IMR-90 (cell line): ENCODE results near the gene SLC38A6. TPM values are rescaled to one million over a fixed set of nuclear protein-coding genes. Genes with fewer than 3 reads are reported as not detected.

Experiments used
- ATAC-seq: fragments of 200-7000 bp; cut with Tn5 transposase; 2 replicates; pipeline ENCODE4 v1.9.1; 2020; ENCODE audit warnings: low read depth, mild to moderate bottlenecking, moderate library complexity
- BruUV-seq: library from RNA; stranded (reverse); fragments of 400-500 nt; replicated peaks from 2 replicates; lab custom pipeline; 2021; lab: Mats Ljungman, UMichigan
- CTCF ChIA-PET: fragments of 300-600 bp; formaldehyde crosslinking; extraction: SDS; loops from one replicate; lab custom pipeline; 2021; ENCODE audit warnings: antibody characterized with exemption; lab: Yijun Ruan, JAX
- POLR2A ChIA-PET: fragments of 300-600 bp; sonication (Branson Sonifier 250); formaldehyde crosslinking; loops from one replicate; lab custom pipeline; 2022; ENCODE audit warnings: antibody characterized with exemption; ENCODE audit not compliant: unreplicated experiment; lab: Charles Lee
- DNase-seq: peaks from one replicate; pipeline ENCODE4 v3.0.0; 2013
- H2AFZ ChIP-seq: replicated peaks from 2 replicates; pipeline ENCODE3; 2013; ENCODE audit warnings: low read length, mild to moderate bottlenecking; ENCODE audit not compliant: poor library complexity
- H2AK5ac ChIP-seq: 2 replicates; pipeline ENCODE4 v1.6.1; 2013; ENCODE audit warnings: low read depth, low read length, inconsistent platforms
- H2AK9ac ChIP-seq: replicated peaks from 2 replicates; pipeline ENCODE3; 2013; ENCODE audit warnings: mild to moderate bottlenecking, low read depth, low read length, moderate library complexity; ENCODE audit not compliant: poor library complexity
- H2BK120ac ChIP-seq: 2 replicates; pipeline ENCODE4 v1.6.1; 2013; ENCODE audit warnings: low read depth, low read length, inconsistent platforms
- H2BK15ac ChIP-seq: 3 replicates; pipeline ENCODE4 v1.6.1; 2013; ENCODE audit warnings: low read depth, low read length, inconsistent platforms
- H2BK20ac ChIP-seq: 2 replicates; pipeline ENCODE4 v1.6.1; 2013; ENCODE audit warnings: low read depth, mild to moderate bottlenecking, inconsistent platforms, low read length, moderate library complexity
- H2BK5ac ChIP-seq: 2 replicates; pipeline ENCODE4 v1.6.1; 2013; ENCODE audit warnings: mild to moderate bottlenecking, low read depth, low read length, inconsistent platforms; ENCODE audit not compliant: poor library complexity, severe bottlenecking
- H3K14ac ChIP-seq: replicated peaks from 2 replicates; pipeline ENCODE4 v1.6.1; 2013; ENCODE audit warnings: low read depth, low read length, inconsistent platforms
- H3K18ac ChIP-seq: 2 replicates; pipeline ENCODE4 v1.6.1; 2013; ENCODE audit warnings: low read depth, low read length, control low read depth
- H3K23ac ChIP-seq: 2 replicates; pipeline ENCODE4 v1.6.1; 2013; ENCODE audit warnings: low read depth, low read length, inconsistent platforms
- H3K27ac ChIP-seq: 2 replicates; pipeline ENCODE4 v1.5.1; 2013; ENCODE audit warnings: mild to moderate bottlenecking, control low read depth, low read length; ENCODE audit not compliant: insufficient read depth
- H3K27me3 ChIP-seq: 2 replicates; pipeline ENCODE4 v1.6.1; 2013; ENCODE audit warnings: low read length; ENCODE audit not compliant: control insufficient read depth, insufficient read depth
- H3K36me3 ChIP-seq: 2 replicates; pipeline ENCODE4 v1.6.1; 2013; ENCODE audit warnings: low read length, mixed read lengths; ENCODE audit not compliant: control insufficient read depth, insufficient read depth
- H3K4ac ChIP-seq: 2 replicates; pipeline ENCODE4 v1.6.1; 2013; ENCODE audit warnings: low read depth, low read length, inconsistent platforms
- H3K4me1 ChIP-seq: 2 replicates; pipeline ENCODE4 v1.6.1; 2013; ENCODE audit warnings: low read length, mixed read lengths; ENCODE audit not compliant: control insufficient read depth, insufficient read depth
- H3K4me2 ChIP-seq: 2 replicates; pipeline ENCODE4 v1.6.1; 2013; ENCODE audit warnings: low read depth, mild to moderate bottlenecking, control low read depth, low read length, moderate library complexity
- H3K4me3 ChIP-seq: 2 replicates; pipeline ENCODE4 v1.5.1; 2013; ENCODE audit warnings: low read depth, mild to moderate bottlenecking, control low read depth, low read length, moderate library complexity; ENCODE audit not compliant: insufficient read depth
- H3K56ac ChIP-seq: 2 replicates; pipeline ENCODE4 v1.6.1; 2013; ENCODE audit warnings: low read length, inconsistent platforms; ENCODE audit not compliant: insufficient read depth; ENCODE audit errors: extremely low read depth
- H3K79me1 ChIP-seq, 2 experiments: 2 replicates each; pipeline ENCODE4 v1.6.1; 2013; ENCODE audit warnings: low read length in 2 of 2, inconsistent platforms in 1 of 2, low read depth in 1 of 2
- H3K9ac ChIP-seq: 2 replicates; pipeline ENCODE4 v1.6.1; 2013; ENCODE audit warnings: low read depth, low read length, control low read depth
- H3K9me1 ChIP-seq: 2 replicates; pipeline ENCODE4 v1.6.1; 2013; ENCODE audit warnings: low read length, inconsistent platforms; ENCODE audit not compliant: insufficient read depth
- H3K9me3 ChIP-seq: 2 replicates; pipeline ENCODE4 v1.6.1; 2013; ENCODE audit warnings: low read length; ENCODE audit not compliant: control insufficient read depth, insufficient read depth
- H4K20me1 ChIP-seq: 2 replicates; pipeline ENCODE4 v1.6.1; 2013; ENCODE audit warnings: low read length, inconsistent platforms; ENCODE audit not compliant: insufficient read depth
- H4K5ac ChIP-seq: 2 replicates; pipeline ENCODE4 v1.6.1; 2013; ENCODE audit warnings: mild to moderate bottlenecking, low read depth, low read length, control low read depth
- H4K8ac ChIP-seq, 2 experiments: 2 replicates each; pipeline ENCODE4 v1.6.1; 2013; ENCODE audit warnings: low read depth in 2 of 2, low read length in 2 of 2, control low read depth in 1 of 2, inconsistent platforms in 1 of 2
- H4K91ac ChIP-seq: 2 replicates; pipeline ENCODE4 v1.6.1; 2013; ENCODE audit warnings: low read depth, low read length, inconsistent platforms; ENCODE audit not compliant: insufficient read depth
- BHLHE40 ChIP-seq: fragments of 150-350 bp; IDR thresholded peaks from 2 replicates; pipeline ENCODE4 v1.6.1; 2016; ENCODE audit warnings: mild to moderate bottlenecking, low read depth, low read length
- CEBPB ChIP-seq: IDR thresholded peaks from 2 replicates; pipeline ENCODE4 v1.6.1; 2012; ENCODE audit warnings: low read depth, low read length, improper control_type of control experiment
- CHD1 ChIP-seq: IDR thresholded peaks from 2 replicates; pipeline ENCODE4 v1.6.1; 2012; ENCODE audit warnings: low read depth, low read length, improper control_type of control experiment
- MAFK ChIP-seq: IDR thresholded peaks from 2 replicates; pipeline ENCODE4 v1.6.1; 2012; ENCODE audit warnings: low read depth, low read length, improper control_type of control experiment
- MAZ ChIP-seq: IDR thresholded peaks from 2 replicates; pipeline ENCODE4 v1.6.1; 2012; ENCODE audit warnings: low read depth, mild to moderate bottlenecking, low read length, improper control_type of control experiment, moderate library complexity, borderline replicate concordance
- MXI1 ChIP-seq: IDR thresholded peaks from 2 replicates; pipeline ENCODE4 v1.6.1; 2012; ENCODE audit warnings: low read depth, mild to moderate bottlenecking, low read length, moderate library complexity, borderline replicate concordance
- NFE2L2 ChIP-seq: fragments of 150-350 bp; IDR thresholded peaks from 2 replicates; pipeline ENCODE4 v1.6.1; 2016; ENCODE audit warnings: low read depth, mild to moderate bottlenecking, low read length
- POLR2A ChIP-seq: IDR thresholded peaks from 2 replicates; pipeline ENCODE4 v1.6.1; 2012; ENCODE audit warnings: mild to moderate bottlenecking, low read depth, low read length
- RAD21 ChIP-seq: IDR thresholded peaks from 2 replicates; pipeline ENCODE4 v1.6.1; 2012; ENCODE audit warnings: low read length, improper control_type of control experiment
- RCOR1 ChIP-seq: IDR thresholded peaks from 2 replicates; pipeline ENCODE4 v1.6.1; 2012; ENCODE audit warnings: mild to moderate bottlenecking, low read length, improper control_type of control experiment; ENCODE audit not compliant: insufficient replicate concordance
- RFX5 ChIP-seq: IDR thresholded peaks from 2 replicates; pipeline ENCODE4 v1.8.0; 2012; ENCODE audit warnings: low read depth, mild to moderate bottlenecking, low read length, moderate library complexity
- SMC3 ChIP-seq: fragments of 150-350 bp; IDR thresholded peaks from 2 replicates; pipeline ENCODE4 v1.6.1; 2016; ENCODE audit warnings: low read depth, mild to moderate bottlenecking, antibody characterized with exemption, low read length, moderate library complexity
- WGBS, 2 experiments: methylation state at CpG; one replicate each; pipeline versions ENCODE4 v1.1.5 to v1.1.7; 2013; ENCODE audit warnings: missing lambda C conversion rate in 2 of 2; ENCODE audit not compliant: insufficient read length in 1 of 2; ENCODE audit errors: extremely low coverage in 2 of 2; 5-methylcytosine and 5-hydroxymethylcytosine counted together
- dilution Hi-C: fragments of 300-500 bp; cut with HindIII; formaldehyde crosslinking; loops from one replicate; pipeline ENCODE4 v1.14.3; 2018; ENCODE audit warnings: low sequenced_read_pairs; ENCODE audit not compliant: unreplicated experiment
- in situ Hi-C: fragments of 300-500 bp; cut with MboI; formaldehyde crosslinking; loops from 3 replicates; pipeline ENCODE4 v1.14.3; 2019; ENCODE audit warnings: low sequenced_read_pairs, inconsistent platforms, mixed read lengths
- intact Hi-C: fragments of 100-400 bp; cut with micrococcal nuclease; formaldehyde crosslinking; loops from 2 replicates; pipeline ENCODE4 v1.10.0; 2022
- polyA plus RNA-seq, 3 experiments: library from polyadenylated mRNA; depleted of rRNA; stranded (reverse); fragments of >200 nt; gene quantifications; 2 replicates each; pipeline ENCODE4 v1.2.3, GENCODE V29; 2012; ENCODE audit warnings: low replicate concordance in 1 of 3
- total RNA-seq: library from RNA; depleted of rRNA; stranded (reverse); fragments of >200 nt; gene quantifications from 2 replicates; pipeline ENCODE4 v1.2.3, GENCODE V29; 2012
- TF ChIP-seq, protein P1 (sequence below): conservative IDR thresholded peaks from 2 replicates; pipeline ENCODE4 v1.5.1; 2012; ENCODE audit warnings: mild to moderate bottlenecking, low read depth, low read length, improper control_type of control experiment
- TF ChIP-seq, protein P2 (sequence below): fragments of 150-350 bp; IDR thresholded peaks from 2 replicates; pipeline ENCODE4 v1.6.1; 2016; ENCODE audit warnings: low read depth, mild to moderate bottlenecking, low read length, moderate library complexity, borderline replicate concordance
- TF ChIP-seq, protein P3 (sequence below): fragments of 150-350 bp; IDR thresholded peaks from 2 replicates; pipeline ENCODE4 v1.6.1; 2017; ENCODE audit warnings: mild to moderate bottlenecking, antibody characterized with exemption, low read length, low read depth

SLC38A6 gene
- total and polyA plus RNA-seq, 2 of the 4 experiments (the other 2 are of a cell fraction) = 15.5 to 18.3 TPM

DNA sequence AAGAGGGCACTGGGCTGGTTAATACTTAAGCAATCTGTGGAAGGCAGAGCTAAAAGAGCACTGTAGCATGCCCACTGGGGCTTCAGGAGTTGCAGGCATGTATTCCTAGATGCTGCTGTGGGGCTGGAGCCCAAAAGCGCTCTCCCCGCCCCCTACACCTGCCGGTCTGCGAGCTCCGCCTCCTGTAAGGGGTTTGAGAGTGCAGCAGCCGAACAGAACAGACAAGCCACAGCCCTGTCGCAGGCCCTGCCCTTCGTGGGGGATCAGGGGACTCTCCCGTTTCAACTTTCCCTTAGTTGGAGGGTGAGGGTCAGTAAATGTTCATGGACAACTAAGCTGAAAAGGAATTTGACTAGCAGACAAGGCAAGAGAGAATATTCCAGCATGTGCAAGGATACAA is 17.6 kb downstream of the SLC38A6 start:
- no TSS peak for BruUV-seq
- Histone ChIP-seq H4K8ac (no peak overlapping the region), H3K4ac (no peak overlapping the region), H3K14ac (no peak overlapping the region), H3K36me3 (peaks cover 10% of the 10 kb centered on the region), H2BK5ac (no peak overlapping the region), H3K9me1 (peaks cover 4% of the 10 kb centered on the region; the same call in 1 of the 2 replicates), H2AK5ac (no peak overlapping the region), H3K18ac (no peak overlapping the region), H3K4me2 (no peak overlapping the region), H3K4me3 (no peak overlapping the region), H3K9ac (no peak overlapping the region), H3K9me3 (peaks cover 2% of the 10 kb centered on the region; the same call in 1 of the 2 replicates), H2BK20ac (no peak overlapping the region), H2AFZ (no peak overlapping the region), H3K4me1 (no peaks in the 10 kb centered on the region), H3K27me3 (no peaks in the 10 kb centered on the region), H3K79me1 (peaks cover 4 to 34% of the 10 kb centered on the region in 2 experiments; a peak in 3 of 4 replicates), H4K5ac (no peak overlapping the region), H2BK15ac (no peak overlapping the region), H3K23ac (no peak overlapping the region), H3K56ac (no peak overlapping the region), H4K20me1 (no peaks in the 10 kb centered on the region), H2BK120ac (no peak overlapping the region), H2AK9ac (no peak overlapping the region), H3K27ac (no peak overlapping the region), H4K91ac (no peak overlapping the region)
- in situ Hi-C loops (loop anchor here (25.0 kb wide), 1 partner anchor 361 kb away; the partner anchor contains the start of gene SIX1), dilution Hi-C loops (no loop called here), intact Hi-C loops (no loop called here)
- DNase-seq = no peak
- no peak for ATAC-seq
- WGBS, 2 experiments = no CpG with 5 or more reads among the region's 9 CpGs
- POLR2A ChIA-PET = no interaction called here
- no peak for TF ChIP-seq RFX5
- no peak for TF ChIP-seq POLR2A
- no peak for TF ChIP-seq CHD1
- no peak for TF ChIP-seq RAD21
- no peak for TF ChIP-seq MAZ
- TF ChIP-seq, protein P1, sequence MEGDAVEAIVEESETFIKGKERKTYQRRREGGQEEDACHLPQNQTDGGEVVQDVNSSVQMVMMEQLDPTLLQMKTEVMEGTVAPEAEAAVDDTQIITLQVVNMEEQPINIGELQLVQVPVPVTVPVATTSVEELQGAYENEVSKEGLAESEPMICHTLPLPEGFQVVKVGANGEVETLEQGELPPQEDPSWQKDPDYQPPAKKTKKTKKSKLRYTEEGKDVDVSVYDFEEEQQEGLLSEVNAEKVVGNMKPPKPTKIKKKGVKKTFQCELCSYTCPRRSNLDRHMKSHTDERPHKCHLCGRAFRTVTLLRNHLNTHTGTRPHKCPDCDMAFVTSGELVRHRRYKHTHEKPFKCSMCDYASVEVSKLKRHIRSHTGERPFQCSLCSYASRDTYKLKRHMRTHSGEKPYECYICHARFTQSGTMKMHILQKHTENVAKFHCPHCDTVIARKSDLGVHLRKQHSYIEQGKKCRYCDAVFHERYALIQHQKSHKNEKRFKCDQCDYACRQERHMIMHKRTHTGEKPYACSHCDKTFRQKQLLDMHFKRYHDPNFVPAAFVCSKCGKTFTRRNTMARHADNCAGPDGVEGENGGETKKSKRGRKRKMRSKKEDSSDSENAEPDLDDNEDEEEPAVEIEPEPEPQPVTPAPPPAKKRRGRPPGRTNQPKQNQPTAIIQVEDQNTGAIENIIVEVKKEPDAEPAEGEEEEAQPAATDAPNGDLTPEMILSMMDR = no peak
- TF ChIP-seq NFE2L2 = no peak
- TF ChIP-seq SMC3 = no peak
- no peak for TF ChIP-seq CEBPB
- TF ChIP-seq RCOR1 = no peak
- TF ChIP-seq BHLHE40 = no peak
- no peak for TF ChIP-seq MAFK
- TF ChIP-seq, protein P2, sequence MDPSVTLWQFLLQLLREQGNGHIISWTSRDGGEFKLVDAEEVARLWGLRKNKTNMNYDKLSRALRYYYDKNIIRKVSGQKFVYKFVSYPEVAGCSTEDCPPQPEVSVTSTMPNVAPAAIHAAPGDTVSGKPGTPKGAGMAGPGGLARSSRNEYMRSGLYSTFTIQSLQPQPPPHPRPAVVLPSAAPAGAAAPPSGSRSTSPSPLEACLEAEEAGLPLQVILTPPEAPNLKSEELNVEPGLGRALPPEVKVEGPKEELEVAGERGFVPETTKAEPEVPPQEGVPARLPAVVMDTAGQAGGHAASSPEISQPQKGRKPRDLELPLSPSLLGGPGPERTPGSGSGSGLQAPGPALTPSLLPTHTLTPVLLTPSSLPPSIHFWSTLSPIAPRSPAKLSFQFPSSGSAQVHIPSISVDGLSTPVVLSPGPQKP = no peak
- no peak for TF ChIP-seq MXI1
- TF ChIP-seq, protein P3, sequence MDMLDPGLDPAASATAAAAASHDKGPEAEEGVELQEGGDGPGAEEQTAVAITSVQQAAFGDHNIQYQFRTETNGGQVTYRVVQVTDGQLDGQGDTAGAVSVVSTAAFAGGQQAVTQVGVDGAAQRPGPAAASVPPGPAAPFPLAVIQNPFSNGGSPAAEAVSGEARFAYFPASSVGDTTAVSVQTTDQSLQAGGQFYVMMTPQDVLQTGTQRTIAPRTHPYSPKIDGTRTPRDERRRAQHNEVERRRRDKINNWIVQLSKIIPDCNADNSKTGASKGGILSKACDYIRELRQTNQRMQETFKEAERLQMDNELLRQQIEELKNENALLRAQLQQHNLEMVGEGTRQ = no peak
- CTCF ChIA-PET = no interaction called here
